HG03280 (cell line): ENCODE results near the gene CPTP.

Experiments used
- ATAC-seq: cut with Tn5 transposase; IDR thresholded peaks from one replicate; pipeline ENCODE4 v1.9.1; 2021; ENCODE audit warnings: mild to moderate bottlenecking, moderate library complexity; ENCODE audit not compliant: unreplicated experiment

Gene CPTP

GRCh38 chr1:1347026-1347595, 22.5 kb downstream of the CPTP start:
- ATAC-seq: no peak

GRCh38 chr1:1347663-1348419, 23.2 kb downstream of the CPTP start:
- no peak for ATAC-seq

- peak; percentile 39 for ATAC-seq
Measured at GRCh38 chr1:1348420-1349255, 24.0 kb downstream of the CPTP start.

DNA sequence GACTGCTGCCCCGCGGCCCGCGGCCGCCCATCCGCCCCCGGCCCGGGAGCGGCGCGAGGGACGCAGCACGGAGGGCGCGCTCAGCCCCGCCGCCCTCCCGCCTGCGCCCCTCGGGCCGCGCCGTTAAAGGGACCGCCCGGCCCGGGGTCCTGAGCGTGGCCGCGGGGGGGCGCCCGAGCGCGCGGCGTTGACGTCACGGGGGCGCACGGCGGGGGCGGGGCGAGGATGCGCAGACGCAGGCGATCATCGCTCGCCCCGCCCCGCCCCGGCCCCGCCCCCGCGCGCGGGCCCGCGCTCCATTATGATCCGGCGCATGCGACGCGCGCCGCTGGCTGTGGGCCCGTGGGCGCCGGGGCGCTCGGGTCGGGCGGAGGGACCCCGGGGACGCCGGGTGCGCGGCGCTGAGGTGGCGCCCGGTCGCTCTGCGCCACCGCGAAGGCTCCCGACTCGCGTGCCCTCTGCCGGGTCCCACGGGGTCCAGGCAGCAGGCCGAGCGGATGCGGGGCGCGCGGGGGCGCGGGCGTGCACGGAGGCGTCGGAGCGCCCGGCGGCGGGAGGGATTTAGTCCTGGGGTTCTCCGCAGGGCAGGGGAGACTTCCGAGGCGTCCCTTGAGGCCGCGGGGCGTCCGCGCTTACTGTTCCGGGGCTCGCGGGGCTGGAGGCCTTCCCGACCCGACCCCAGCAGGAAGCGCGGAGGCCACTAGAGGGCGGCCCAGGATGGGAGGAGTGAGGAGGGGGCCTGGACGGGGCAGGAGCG, 24.8 kb downstream of the CPTP start, which contains the start of gene DVL1:
Gene DVL1 (minus strand): TSS at position 163 of the 757 bp plus-strand sequence. CDS start 353 bp downstream, outside the sequence.
- peak; percentile 75 for ATAC-seq

GRCh38 chr1:1351511-1352427, 27.2 kb downstream of the CPTP start:
- no peak for ATAC-seq

- ATAC-seq: no peak
Measured at GRCh38 chr1:1352786-1353388, 28.3 kb downstream of the CPTP start.

GRCh38 chr1:1353389-1354151, 29.0 kb downstream of the CPTP start:
- ATAC-seq: no peak

DNA sequence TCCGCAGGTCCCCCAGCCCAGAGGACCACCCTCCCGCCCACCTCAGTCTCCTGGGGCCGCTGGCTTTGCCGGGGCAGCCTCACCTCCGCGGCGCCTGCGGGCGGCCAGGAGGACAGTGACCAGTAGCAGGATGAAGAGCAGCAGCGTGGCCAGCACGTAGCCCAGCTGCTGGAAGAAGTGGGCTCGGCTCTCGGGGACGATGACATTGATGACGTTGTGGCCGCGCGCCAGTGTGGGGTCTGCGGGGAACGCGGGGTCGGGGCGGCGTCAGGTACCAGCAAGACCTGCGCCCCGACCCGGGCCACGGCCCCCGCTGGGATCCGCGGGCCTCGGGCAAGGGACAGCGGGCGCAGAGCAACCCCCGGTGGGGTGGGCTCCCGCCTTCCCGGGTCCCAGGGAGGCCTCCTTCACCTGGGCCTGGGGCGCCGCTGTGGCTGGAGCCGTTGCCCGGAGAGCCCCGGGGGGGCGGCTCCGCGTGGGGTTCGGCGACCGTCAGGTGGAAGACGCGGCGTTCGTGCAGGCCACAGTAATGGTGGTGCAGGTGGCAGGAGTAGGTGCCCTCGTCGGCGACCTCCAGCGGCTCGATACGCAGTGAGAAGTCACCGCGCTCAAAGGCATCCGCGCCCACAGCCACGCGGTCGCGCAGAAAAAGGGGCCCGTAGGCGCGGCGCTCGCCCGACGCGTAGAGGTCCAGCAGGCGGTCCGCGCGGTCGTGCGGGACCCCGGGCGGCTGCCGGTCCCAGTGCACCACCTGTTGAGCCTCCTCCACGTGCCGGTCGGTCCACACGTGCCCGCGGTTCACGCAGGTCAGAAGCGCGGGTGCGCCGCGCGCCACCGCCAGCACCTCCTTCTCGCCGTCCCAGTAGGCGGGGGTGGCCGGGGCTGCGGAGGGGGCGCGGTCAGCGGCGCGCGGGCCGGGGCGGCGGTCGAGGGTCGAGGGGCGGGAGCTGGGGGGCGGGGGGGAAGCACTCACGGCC, 30.0 kb downstream of the CPTP start:
- ATAC-seq: no peak

DNA sequence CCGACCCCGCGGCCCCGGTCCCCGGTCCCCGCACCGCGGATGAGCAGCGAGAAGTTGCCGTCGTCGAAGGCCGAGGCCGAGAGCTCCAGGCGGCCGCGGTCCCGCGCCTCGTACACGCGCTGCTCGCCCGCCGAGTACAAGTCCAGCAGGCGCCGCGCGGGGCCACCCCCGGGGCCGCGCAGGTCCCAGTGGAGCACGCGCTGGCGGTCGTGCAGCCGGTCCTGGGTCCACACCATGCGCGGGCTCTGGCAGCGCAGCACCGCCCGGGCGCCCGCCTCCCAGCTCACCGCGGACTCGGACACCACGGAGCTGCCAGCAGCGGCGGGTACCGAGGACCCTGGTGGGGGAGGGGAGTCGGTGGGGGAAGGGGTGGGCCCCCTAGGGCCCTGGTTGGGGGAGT, 30.8 kb downstream of the CPTP start:
- no peak for ATAC-seq

- no peak for ATAC-seq
Measured at GRCh38 chr1:1356166-1356795, 31.7 kb downstream of the CPTP start.

- ATAC-seq: no peak
Measured at GRCh38 chr1:1356796-1357401, 32.3 kb downstream of the CPTP start.

DNA sequence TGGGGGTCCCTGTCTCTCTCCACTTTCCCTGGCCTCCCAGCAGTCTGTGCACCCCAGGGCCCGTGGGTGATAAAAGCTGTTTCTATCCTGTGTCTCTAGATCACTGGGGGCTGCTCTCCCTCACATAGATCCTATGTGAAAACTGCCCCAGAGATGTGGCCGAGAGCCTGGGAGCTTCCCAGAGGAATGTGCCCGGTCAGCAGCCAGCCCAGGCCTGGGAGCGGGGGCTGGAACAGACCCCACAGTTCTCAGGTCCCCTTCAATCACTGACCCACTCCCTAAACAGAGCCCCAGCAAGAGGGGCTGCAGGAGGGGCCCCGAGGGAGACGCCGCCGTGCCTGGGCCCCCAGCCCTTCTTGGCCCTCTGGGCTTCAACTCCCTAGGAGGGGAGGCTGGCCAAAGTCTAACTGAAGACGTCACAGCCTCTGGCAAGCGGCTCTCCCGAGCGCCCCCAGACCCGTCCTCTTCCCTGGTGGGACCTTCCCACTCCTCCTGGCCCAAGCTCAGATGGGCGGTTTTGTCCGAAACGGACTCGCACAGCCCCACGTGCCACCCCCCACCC, 33.4 kb downstream of the CPTP start:
- no peak for ATAC-seq

DNA sequence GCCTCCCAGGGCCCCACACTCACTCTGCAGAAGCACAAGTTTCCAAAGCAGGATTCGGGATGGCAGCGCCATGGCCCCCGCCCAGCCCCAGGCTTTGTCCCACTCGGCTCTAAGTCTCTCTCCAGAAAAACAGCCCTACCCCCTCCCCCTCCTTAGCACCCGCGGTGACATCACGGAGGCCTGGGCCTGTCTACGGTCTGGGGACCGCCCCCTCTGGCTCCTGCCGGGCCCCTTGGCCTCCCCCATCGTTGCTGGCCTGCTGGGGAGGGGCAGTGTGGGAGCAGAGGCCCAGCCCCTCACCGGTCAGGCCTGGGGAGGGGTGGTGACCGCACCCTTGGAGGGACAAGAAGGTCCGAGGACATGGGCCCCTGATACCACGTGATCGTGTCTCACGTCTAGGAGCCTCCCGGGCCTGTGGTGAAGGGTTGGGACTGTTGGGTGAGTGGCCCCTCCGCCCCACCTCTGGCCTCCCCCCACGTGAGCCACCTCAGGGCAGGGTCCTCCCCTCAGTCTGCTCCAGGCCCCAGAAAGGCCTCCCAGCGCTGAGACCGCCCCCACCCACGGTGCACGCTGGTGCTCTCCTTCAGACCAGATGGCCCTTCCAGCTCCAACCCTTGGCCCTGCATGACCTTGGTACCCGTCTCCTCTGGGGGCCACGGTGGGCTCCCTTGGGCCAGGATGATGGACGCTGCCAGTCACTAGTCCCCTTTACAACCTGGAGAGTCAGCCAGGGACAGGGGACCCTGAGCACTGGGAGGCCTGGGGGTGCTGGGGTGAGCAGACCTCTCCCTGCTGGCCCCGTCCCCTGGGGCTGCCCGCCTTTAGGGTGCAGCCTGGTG, 34.0 kb downstream of the CPTP start, which contains the start of gene MXRA8:
Gene MXRA8 (minus strand): TSS at position 123 of the 839 bp plus-strand sequence. CDS start 51 bp downstream, at position 72.
- ATAC-seq: no peak

DNA sequence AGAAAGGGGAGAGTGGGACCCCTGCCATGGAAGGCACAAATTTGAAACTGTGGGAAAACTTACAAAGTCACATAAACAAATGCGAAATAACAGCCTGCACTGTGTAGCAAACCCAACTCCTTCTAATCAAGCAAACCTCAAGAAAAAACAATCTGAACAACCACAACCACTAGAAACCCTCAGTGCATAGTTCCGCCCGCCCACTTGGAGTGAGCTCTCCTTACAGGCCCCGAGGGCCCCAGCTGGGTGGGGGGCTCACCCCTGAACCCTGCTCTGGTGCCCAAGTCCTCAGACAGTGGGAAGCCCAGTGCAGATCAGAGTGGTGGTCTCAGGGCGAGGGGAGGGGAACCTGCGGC, 34.7 kb downstream of the CPTP start:
- no peak for ATAC-seq

DNA sequence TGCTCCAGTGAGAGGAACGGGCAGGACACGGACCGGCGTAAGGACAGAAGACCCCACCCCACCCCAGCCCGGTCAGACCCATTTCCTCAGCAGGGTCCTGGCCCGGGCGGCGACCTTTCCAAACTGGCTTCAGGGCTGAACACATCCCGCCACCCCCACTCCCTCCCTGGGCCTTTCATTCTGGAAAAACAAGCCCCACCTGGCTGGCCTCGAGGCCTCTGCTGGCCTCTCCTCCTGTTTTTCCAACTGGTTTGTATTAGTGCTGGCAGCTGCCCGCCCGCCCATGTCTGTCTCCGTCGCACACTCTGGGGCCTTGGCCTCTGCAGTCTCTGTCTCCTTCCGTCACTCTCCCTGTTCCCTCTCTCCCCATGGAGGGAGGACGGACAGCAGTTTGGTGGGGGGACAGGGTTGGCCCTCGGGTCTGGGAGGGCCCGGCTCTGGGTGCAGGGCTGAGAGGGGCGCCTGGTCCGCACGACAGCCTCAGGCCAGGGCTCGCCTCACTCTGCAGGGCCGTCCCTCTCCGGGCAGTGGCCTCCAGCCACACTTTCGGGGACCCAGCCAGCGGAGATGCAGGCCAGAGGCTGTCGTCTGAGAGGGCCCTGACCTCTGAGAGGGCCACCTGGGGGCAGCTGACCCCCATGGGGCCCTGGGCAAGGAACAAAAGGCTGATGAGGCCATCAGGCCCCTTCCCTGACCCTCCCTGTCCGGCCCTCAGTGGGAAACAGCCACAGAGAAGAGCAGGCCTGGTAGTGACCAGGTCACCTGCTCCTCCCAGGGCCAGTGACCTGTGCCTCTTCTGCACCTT, 35.3 kb downstream of the CPTP start:
- no peak for ATAC-seq
